Spleen (tissue), 13 donors: ENCODE results near the gene ITPR1. TPM values are rescaled to one million over a fixed set of nuclear protein-coding genes. Genes with fewer than 3 reads are reported as not detected.

Experiments
- DNase-seq: peaks from one replicate; pipeline ENCODE4 v3.0.0-alpha.2; 2020
- H3K27ac ChIP-seq, 8 donors: fragments of 200-600 bp; sonication (generic) in 7 of 8; 1 replicate in 4 of 8; 2 replicates in 4 of 8; pipeline versions ENCODE4 v1.5.0 to v1.8.0; 2016 to 2021; ENCODE audit warnings: inconsistent platforms in 4 of 8, mild to moderate bottlenecking in 4 of 8, moderate library complexity in 1 of 8
- H3K27me3 ChIP-seq, 7 donors: fragments of 200-600 bp; sonication (generic) in 6 of 7; replicated peaks in 1 of 7; 1 replicate in 4 of 7; 2 replicates in 3 of 7; pipeline versions ENCODE4 v1.5.0 to v1.8.0; 2016 to 2021; ENCODE audit warnings: inconsistent platforms in 3 of 7, mild to moderate bottlenecking in 1 of 7
- H3K36me3 ChIP-seq, 6 donors: fragments of 200-600 bp; sonication (generic) in 5 of 6; 1 replicate in 4 of 6; 2 replicates in 2 of 6; pipeline versions ENCODE4 v1.5.0 to v1.8.0; 2016 to 2021; ENCODE audit warnings: inconsistent platforms in 2 of 6
- H3K4me1 ChIP-seq, 6 donors: fragments of 200-600 bp; sonication (generic) in 5 of 6; 1 replicate in 3 of 6; 2 replicates in 3 of 6; pipeline versions ENCODE4 v1.5.0 to v1.8.0; 2016 to 2021; ENCODE audit warnings: inconsistent platforms in 3 of 6
- H3K4me3 ChIP-seq, 8 donors: fragments of 200-600 bp; sonication (generic) in 7 of 8; 1 replicate in 4 of 8; 2 replicates in 4 of 8; pipeline versions ENCODE4 v1.5.0 to v1.8.0; 2016 to 2021; ENCODE audit warnings: inconsistent platforms in 4 of 8, mild to moderate bottlenecking in 4 of 8, moderate library complexity in 2 of 8
- H3K9me3 ChIP-seq, 8 donors: fragments of 200-600 bp; sonication (generic) in 7 of 8; 1 replicate in 4 of 8; 2 replicates in 4 of 8; pipeline versions ENCODE4 v1.5.0 to v1.8.0; 2016 to 2021; ENCODE audit warnings: inconsistent platforms in 4 of 8
- POLR2A ChIP-seq, 3 donors: fragments of 450-650 bp; IDR thresholded peaks; one replicate each; pipeline ENCODE4 v1.5.1; 2017; ENCODE audit warnings: antibody characterized with exemption in 3 of 3, mild to moderate bottlenecking in 1 of 3
- POLR2AphosphoS5 ChIP-seq, 3 donors: sonication (generic); formaldehyde crosslinking; IDR thresholded peaks; one replicate each; pipeline ENCODE4 v1.5.1; 2017; ENCODE audit warnings: antibody characterized with exemption in 3 of 3
- WGBS, 5 donors: extraction: QIAGEN DNeasy Blood & Tissue Kit in 3 of 5; methylation state at CpG; one replicate each; pipeline versions ENCODE4 v1.1.5 to v1.1.7; 2013 to 2018; 5-methylcytosine and 5-hydroxymethylcytosine counted together
- intact Hi-C: fragments of 100-400 bp; cut with DNase I; formaldehyde crosslinking; loops from one replicate; pipeline ENCODE4 v1.15.0; 2023; ENCODE audit warnings: low total_unique reads
- long read RNA-seq, 2 donors: transcript quantifications; one replicate each; lab custom pipeline, GENCODE V29; 2026
- polyA plus RNA-seq, 3 donors: library from polyadenylated mRNA; stranded (reverse); fragments of 200-250 nt; gene quantifications; one replicate each; pipeline ENCODE4 v1.2.1, GENCODE V29; 2013
- total RNA-seq, 7 donors: library from RNA; depleted of rRNA in 3 of 7; stranded (reverse); fragments of >200 nt in 3 of 7; fragmentation: NEBNext Ultra II Directional in 4 of 7; extraction: Animal tissue kit (Norgen Biotek cat#: 25700) in 4 of 7; gene quantifications; one replicate each; pipeline versions ENCODE4 v1.1.0 to v1.2.1, GENCODE V29; 2016 to 2021
- TF ChIP-seq, protein P1 (sequence below), 11 experiments: fragments of 200-600 bp in 7 of 11; fragments of 450-650 bp in 4 of 11; sonication (generic) in 4 of 11; IDR thresholded peaks in 8 of 11; conservative IDR thresholded peaks in 3 of 11; 1 replicate in 7 of 11; 2 replicates in 4 of 11; pipeline versions ENCODE4 v1.4.0 to v1.8.0; 2016 to 2021; ENCODE audit warnings: antibody characterized with exemption in 11 of 11, inconsistent platforms in 4 of 11, mild to moderate bottlenecking in 1 of 11
- donor health status: healthy with polysubstance abuse.
- donor health status: DM: no; HTN: no; CAD: no; lungs with moderate emphysema.
- donor health status: DM: no; HTN: no; CAD: no.
- donor health status: Bipolar disorder and iron deficiency.
- donor health status: healthy.
- donor health status: DM: no; HTN: no; CAD: no.
- donor health status: DM: yes; HTN: yes; CAD: no.

The ITPR1 gene
- total RNA-seq (100 to 1,000 TPM; 109 to 194 (median 131) TPM), polyA plus RNA-seq (10 to 100 TPM; 17.5 to 20.0 (median 19.7) TPM)
- long read RNA-seq, donor 1, partial matches to known transcripts: 0 of 3 reads
- long read RNA-seq, donor 1, other reads (novel, unspliced or antisense): 0 of 3 reads
- long read RNA-seq, donor 2, full-length matches to known transcripts: 2 of 2 reads
- long read RNA-seq, donor 2, partial matches to known transcripts: 0 of 2 reads
- long read RNA-seq, donor 2, other reads (novel, unspliced or antisense): 0 of 2 reads

DNA sequence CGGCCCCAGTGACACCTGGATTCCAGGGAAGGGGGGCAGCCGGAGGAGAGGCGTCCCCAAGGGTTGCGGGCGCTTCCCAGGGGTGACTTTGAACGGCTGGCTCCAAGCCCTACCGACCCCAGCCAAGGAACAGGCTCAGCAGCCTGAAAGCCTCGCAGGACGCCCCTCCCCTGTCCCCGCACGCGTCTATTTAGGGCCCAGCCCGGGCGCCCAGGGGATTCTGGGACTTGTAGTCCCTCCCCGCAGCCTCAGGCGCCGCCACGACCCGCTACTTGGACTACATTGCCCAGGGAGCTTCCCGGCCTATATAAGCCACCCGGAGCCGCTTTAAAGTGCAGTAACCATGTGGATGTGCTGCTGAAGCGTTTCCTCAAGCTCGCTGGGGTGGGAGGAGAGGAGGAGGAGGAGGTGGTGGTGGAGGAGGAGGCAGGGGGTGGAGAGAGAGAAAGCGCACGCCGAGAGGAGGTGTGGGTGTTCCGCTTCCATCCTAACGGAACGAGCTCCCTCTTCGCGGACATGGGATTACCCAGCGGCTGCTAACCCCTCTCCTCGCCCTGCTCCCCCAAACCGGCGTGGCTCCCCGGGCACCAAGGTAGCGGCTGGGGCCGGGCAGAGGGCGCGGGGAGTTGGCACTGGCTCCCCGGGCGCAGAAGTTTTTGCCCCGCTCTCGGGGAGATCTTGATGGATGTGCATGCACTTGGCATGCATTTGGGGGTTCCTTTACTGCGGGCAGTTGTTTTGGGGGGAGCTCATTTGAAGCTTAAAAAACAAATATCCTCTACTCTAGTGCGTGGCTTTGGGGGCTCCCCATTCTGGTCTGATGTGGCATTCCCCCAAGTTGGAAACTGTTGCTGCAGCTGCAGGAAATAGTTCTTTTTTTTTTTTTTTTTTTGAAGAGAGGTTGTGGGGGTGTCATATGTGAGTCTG is at the start of gene ITPR1:
Gene ITPR1 (plus strand): TSS at position 335 of the 927 bp plus-strand sequence. CDS start 23,144 bp downstream, outside the sequence.
- TF ChIP-seq, protein P1, sequence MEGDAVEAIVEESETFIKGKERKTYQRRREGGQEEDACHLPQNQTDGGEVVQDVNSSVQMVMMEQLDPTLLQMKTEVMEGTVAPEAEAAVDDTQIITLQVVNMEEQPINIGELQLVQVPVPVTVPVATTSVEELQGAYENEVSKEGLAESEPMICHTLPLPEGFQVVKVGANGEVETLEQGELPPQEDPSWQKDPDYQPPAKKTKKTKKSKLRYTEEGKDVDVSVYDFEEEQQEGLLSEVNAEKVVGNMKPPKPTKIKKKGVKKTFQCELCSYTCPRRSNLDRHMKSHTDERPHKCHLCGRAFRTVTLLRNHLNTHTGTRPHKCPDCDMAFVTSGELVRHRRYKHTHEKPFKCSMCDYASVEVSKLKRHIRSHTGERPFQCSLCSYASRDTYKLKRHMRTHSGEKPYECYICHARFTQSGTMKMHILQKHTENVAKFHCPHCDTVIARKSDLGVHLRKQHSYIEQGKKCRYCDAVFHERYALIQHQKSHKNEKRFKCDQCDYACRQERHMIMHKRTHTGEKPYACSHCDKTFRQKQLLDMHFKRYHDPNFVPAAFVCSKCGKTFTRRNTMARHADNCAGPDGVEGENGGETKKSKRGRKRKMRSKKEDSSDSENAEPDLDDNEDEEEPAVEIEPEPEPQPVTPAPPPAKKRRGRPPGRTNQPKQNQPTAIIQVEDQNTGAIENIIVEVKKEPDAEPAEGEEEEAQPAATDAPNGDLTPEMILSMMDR (IDR thresholded peaks at IDR 0.05 in 8 of 11, conservative IDR thresholded peaks at IDR 0.05 in 3 of 11): peak in 3 of 11 experiments; percentile 10 to 15 (median 11)
- TF ChIP-seq POLR2A (IDR thresholded peaks at IDR 0.05) (peak; percentile 97 to 100 (median 100)), POLR2AphosphoS5 (IDR thresholded peaks at IDR 0.05) (peak; percentile 97 to 100 (median 100))
- 0 to 1% (median 0%) methylated on average over 33 to 47 of the region's 47 CpGs for WGBS, 5 donors
- Histone ChIP-seq H3K4me3 (peak within 1 kb of the TSS; percentile 86 to 98 (median 96)), H3K4me1 (peaks cover 11 to 58% (median 42%) of the 10 kb centered on the region in 6 donors), H3K27ac (peak within 1 kb of the TSS; percentile 73 to 89 (median 82)), H3K9me3 (no peaks in the 10 kb centered on the region), H3K27me3 (no peaks in the 10 kb centered on the region), H3K36me3 (peaks cover 0 to 11% (median under 1%) of the 10 kb centered on the region in 6 donors)
- DNase-seq: peak; percentile 99
- intact Hi-C loops: no loop called here

GRCh38 chr3:4447295-4447999 is 45.7 kb upstream of the ITPR1 start:
- Histone ChIP-seq H3K27me3 (no peaks in the 10 kb centered on the region), H3K4me1 (no peaks in the 10 kb centered on the region), H3K9me3 (no peaks in the 10 kb centered on the region), H3K36me3 (peaks cover 0 to 100% (median 33%) of the 10 kb centered on the region in 6 donors), H3K4me3 (no peak overlapping the region), H3K27ac (no peak overlapping the region)
- intact Hi-C loops: no loop called here
- WGBS, 5 donors: 89 to 97% (median 93%) methylated on average over 3 of the region's 3 CpGs
- TF ChIP-seq POLR2A (IDR thresholded peaks at IDR 0.05) (no peak), POLR2AphosphoS5 (IDR thresholded peaks at IDR 0.05) (no peak)
- TF ChIP-seq, protein P1 (IDR thresholded peaks at IDR 0.05 in 8 of 11, conservative IDR thresholded peaks at IDR 0.05 in 3 of 11): no peak
- no peak for DNase-seq

DNA sequence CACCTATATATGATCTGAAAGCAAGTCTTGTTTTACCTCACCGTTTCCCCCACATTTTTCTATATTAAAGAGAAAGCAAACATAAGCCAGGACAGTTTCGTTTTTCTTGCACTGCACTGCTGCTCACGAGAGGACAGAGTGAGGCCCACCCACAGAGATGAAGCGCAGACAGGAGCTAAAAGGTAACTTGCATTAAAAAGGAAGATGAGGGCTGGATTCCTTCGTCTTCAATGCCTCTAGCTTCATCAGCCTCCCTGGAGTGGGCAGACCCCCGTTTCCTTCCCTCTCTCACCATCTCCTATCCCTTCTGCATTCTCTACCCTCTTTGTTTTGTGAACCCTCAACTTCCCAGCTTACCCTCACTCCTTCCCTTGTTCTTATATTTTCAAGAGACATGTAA is 45.0 kb upstream of the ITPR1 start:
- Histone ChIP-seq H3K27ac (no peak overlapping the region), H3K4me1 (no peaks in the 10 kb centered on the region), H3K36me3 (peaks cover 0 to 98% (median 35%) of the 10 kb centered on the region in 6 donors), H3K27me3 (no peaks in the 10 kb centered on the region), H3K9me3 (no peaks in the 10 kb centered on the region), H3K4me3 (no peak overlapping the region)
- no peak for DNase-seq
- no peak for TF ChIP-seq POLR2AphosphoS5 (IDR thresholded peaks at IDR 0.05)
- TF ChIP-seq, protein P1 (IDR thresholded peaks at IDR 0.05 in 8 of 11, conservative IDR thresholded peaks at IDR 0.05 in 3 of 11): no peak
- TF ChIP-seq POLR2A (IDR thresholded peaks at IDR 0.05): no peak
- WGBS, 5 donors: 87 to 91% (median 89%) methylated on average over 6 of the region's 6 CpGs
- intact Hi-C loops: no loop called here
